Uterus (tissue), 4 donors: ENCODE data around the gene DUSP22. TPM values are rescaled to one million over a fixed set of nuclear protein-coding genes. Genes with fewer than 3 reads are reported as not detected.

Experiments used
- DNase-seq, 2 donors: peaks; one replicate each; pipeline ENCODE4 v3.0.0-alpha.2; 2019 to 2020
- H3K27ac ChIP-seq, 2 donors: fragments of 200-600 bp; sonication (generic); 1 replicate in 1 of 2; 2 replicates in 1 of 2; pipeline ENCODE4 v1.5.1; 2016 to 2018
- H3K27me3 ChIP-seq, 2 donors: fragments of 200-600 bp; sonication (generic); one replicate each; pipeline ENCODE4 v1.5.1; 2018 to 2019; ENCODE audit warnings: control low read depth in 1 of 2
- H3K36me3 ChIP-seq, 2 donors: fragments of 200-600 bp; sonication (generic); one replicate each; pipeline ENCODE4 v1.5.1; 2019; ENCODE audit warnings: control low read depth in 1 of 2
- H3K4me1 ChIP-seq, 2 donors: fragments of 200-600 bp; sonication (generic); one replicate each; pipeline ENCODE4 v1.5.1; 2018 to 2019; ENCODE audit warnings: control low read depth in 1 of 2
- H3K4me3 ChIP-seq, 2 donors: fragments of 200-600 bp; sonication (generic); 1 replicate in 1 of 2; 2 replicates in 1 of 2; pipeline ENCODE4 v1.5.1; 2018 to 2019; ENCODE audit warnings: mild to moderate bottlenecking in 1 of 2
- H3K9me3 ChIP-seq, 2 donors: fragments of 200-600 bp; sonication (generic); one replicate each; pipeline ENCODE4 v1.5.1; 2019; ENCODE audit warnings: control low read depth in 1 of 2
- CTCF ChIP-seq, 4 experiments: fragments of 200-600 bp in 2 of 4; fragments of 450-650 bp in 2 of 4; sonication (generic) in 2 of 4; IDR thresholded peaks; one replicate each; pipeline ENCODE4 v1.5.1; 2016 to 2019; ENCODE audit warnings: antibody characterized with exemption in 4 of 4, mild to moderate bottlenecking in 2 of 4, moderate library complexity in 1 of 4
- POLR2A ChIP-seq, 2 donors: fragments of 450-650 bp; IDR thresholded peaks; one replicate each; pipeline ENCODE4 v1.6.1; 2016; ENCODE audit warnings: antibody characterized with exemption in 2 of 2, mild to moderate bottlenecking in 1 of 2, moderate library complexity in 1 of 2
- intact Hi-C: fragments of 100-400 bp; cut with DNase I; formaldehyde crosslinking; loops from one replicate; pipeline ENCODE4 v1.15.1; 2023; ENCODE audit warnings: low total_unique reads
- total RNA-seq, 4 donors: library from RNA; depleted of rRNA in 3 of 4; stranded (reverse); fragments of >200 nt in 3 of 4; gene quantifications; one replicate each; pipeline versions ENCODE4 v1.1.0 to v1.2.4, GENCODE V29; 2014 to 2023
- donor health status: DM: yes; HTN: yes; CAD: no.

The DUSP22 gene
- total RNA-seq, 4 donors from 2014 or later: 22.8 to 78.5 (median 46.0) TPM

GRCh38 chr6:251920-252319 lies 40.4 kb upstream of the DUSP22 start:
- no peaks in the 10 kb centered on the region for H3K4me1 ChIP-seq
- H3K27ac ChIP-seq: no peak overlapping the region
- DNase-seq: no peak
- intact Hi-C loops: no loop called here
- no peaks in the 10 kb centered on the region for H3K36me3 ChIP-seq
- H3K9me3 ChIP-seq: no peaks in the 10 kb centered on the region
- no peaks in the 10 kb centered on the region for H3K27me3 ChIP-seq
- TF ChIP-seq CTCF (IDR thresholded peaks at IDR 0.05) (no peak), POLR2A (IDR thresholded peaks at IDR 0.05) (no peak)
- no peak overlapping the region for H3K4me3 ChIP-seq

GRCh38 chr6:252775-253535 lies 39.3 kb upstream of the DUSP22 start:
- H3K36me3 ChIP-seq: no peaks in the 10 kb centered on the region
- no peak for DNase-seq
- intact Hi-C loops: no loop called here
- no peak overlapping the region for H3K27ac ChIP-seq
- no peak overlapping the region for H3K4me3 ChIP-seq
- no peak for TF ChIP-seq CTCF (IDR thresholded peaks at IDR 0.05)
- no peak for TF ChIP-seq POLR2A (IDR thresholded peaks at IDR 0.05)
- no peaks in the 10 kb centered on the region for H3K27me3 ChIP-seq
- H3K9me3 ChIP-seq: no peaks in the 10 kb centered on the region
- H3K4me1 ChIP-seq: no peaks in the 10 kb centered on the region

- no peak for TF ChIP-seq POLR2A (IDR thresholded peaks at IDR 0.05)
- TF ChIP-seq CTCF (IDR thresholded peaks at IDR 0.05): no peak
- no peaks in the 10 kb centered on the region for H3K27me3 ChIP-seq
- no peaks in the 10 kb centered on the region for H3K9me3 ChIP-seq
- H3K27ac ChIP-seq: no peak overlapping the region
- intact Hi-C loops: no loop called here
- H3K4me1 ChIP-seq: no peaks in the 10 kb centered on the region
- H3K4me3 ChIP-seq: no peak overlapping the region
- DNase-seq: no peak
- H3K36me3 ChIP-seq: no peaks in the 10 kb centered on the region
These were observed 38.3 kb upstream of the DUSP22 start for GRCh38 chr6:254016-254415.

GRCh38 chr6:255041-255750 lies 37.1 kb upstream of the DUSP22 start:
- Histone ChIP-seq H3K36me3 (no peaks in the 10 kb centered on the region), H3K27me3 (no peaks in the 10 kb centered on the region), H3K27ac (no peak overlapping the region), H3K9me3 (no peaks in the 10 kb centered on the region), H3K4me3 (no peak overlapping the region), H3K4me1 (no peaks in the 10 kb centered on the region)
- intact Hi-C loops: no loop called here
- DNase-seq: no peak
- TF ChIP-seq POLR2A (IDR thresholded peaks at IDR 0.05) (no peak), CTCF (IDR thresholded peaks at IDR 0.05) (no peak)

GRCh38 chr6:255751-256083 lies 36.6 kb upstream of the DUSP22 start:
- TF ChIP-seq CTCF (IDR thresholded peaks at IDR 0.05) (no peak), POLR2A (IDR thresholded peaks at IDR 0.05) (no peak)
- no peaks in the 10 kb centered on the region for H3K36me3 ChIP-seq
- H3K27ac ChIP-seq: no peak overlapping the region
- intact Hi-C loops: no loop called here
- no peaks in the 10 kb centered on the region for H3K9me3 ChIP-seq
- H3K4me3 ChIP-seq: no peak overlapping the region
- no peaks in the 10 kb centered on the region for H3K27me3 ChIP-seq
- no peaks in the 10 kb centered on the region for H3K4me1 ChIP-seq
- DNase-seq: no peak
